HepG2 (cell line): ENCODE data around the gene ELOVL6. TPM values are rescaled to one million over a fixed set of nuclear protein-coding genes. Genes with fewer than 3 reads are reported as not detected.
A peak's percentile ranks its signal among the peaks of the same experiment; 100 is the strongest.

ENCODE experiments used
- ATAC-seq: fragments of 200-7000 bp; cut with Tn5 transposase; 3 replicates; pipeline ENCODE4 v1.9.1; 2020; ENCODE audit warnings: mild to moderate bottlenecking, moderate library complexity
- BruUV-seq: library from RNA; stranded (reverse); fragments of 400-500 nt; replicated peaks from 2 replicates; lab custom pipeline; 2021; lab: Mats Ljungman, UMichigan
- CTCF ChIA-PET: fragments of 300-600 bp; formaldehyde crosslinking; extraction: SDS; loops from one replicate; lab custom pipeline; 2021; ENCODE audit warnings: low total read pairs, inconsistent platforms, low intra/inter-chr PET ratio; lab: Yijun Ruan, JAX
- POLR2A ChIA-PET: fragments of 350-600 bp; sonication (Branson Sonifier 250); formaldehyde crosslinking; loops from one replicate; lab custom pipeline; 2020; ENCODE audit warnings: antibody characterized with exemption, inconsistent platforms; lab: Yijun Ruan, JAX
- DNase-seq: peaks from one replicate; pipeline ENCODE4 v3.0.0-alpha.2; 2015; ENCODE audit warnings: low spot score
- FAIRE-seq: peaks from 3 replicates; lab custom pipeline; 2011; peaks lifted over from hg19 to GRCh38; lab: Jason Lieb, UNC
- H2AFZ ChIP-seq: one replicate; pipeline ENCODE4 v1.6.1; 2011; ENCODE audit warnings: low read length, inconsistent platforms
- H3K27ac ChIP-seq: fragments of 300-600 bp; 3 replicates; pipeline ENCODE4 v1.8.0; 2011; ENCODE audit warnings: mixed run types, mild to moderate bottlenecking, mixed read lengths, low read length, inconsistent platforms; ENCODE audit not compliant: insufficient read depth; ENCODE audit errors: extremely low read length
- H3K27me3 ChIP-seq, 2 experiments: fragments of 200-600 bp in 1 of 2; 2 replicates in 1 of 2; 3 replicates in 1 of 2; pipeline versions ENCODE4 v1.6.0 to v1.8.0; 2011; ENCODE audit warnings: low read length in 2 of 2, mild to moderate bottlenecking in 2 of 2, moderate library complexity in 2 of 2, inconsistent platforms in 1 of 2; ENCODE audit not compliant: insufficient read depth in 2 of 2, control insufficient read depth in 1 of 2
- H3K36me3 ChIP-seq, 2 experiments: fragments of 200-600 bp in 1 of 2; replicated peaks in 1 of 2; 2 replicates in 1 of 2; 3 replicates in 1 of 2; pipeline versions ENCODE4 v1.5.1 to v1.8.0; 2011; ENCODE audit warnings: low read length in 2 of 2, inconsistent platforms in 1 of 2; ENCODE audit not compliant: insufficient read depth in 2 of 2, control insufficient read depth in 1 of 2
- H3K4me1 ChIP-seq: 2 replicates; pipeline ENCODE4 v1.5.1; 2012; ENCODE audit warnings: low read length, inconsistent platforms; ENCODE audit not compliant: insufficient read depth
- H3K4me2 ChIP-seq: 2 replicates; pipeline ENCODE4 v1.6.0; 2011; ENCODE audit warnings: low read depth, low read length, inconsistent platforms
- H3K4me3 ChIP-seq, 3 experiments: fragments of 200-600 bp in 1 of 3; sonication (generic), shearing (Covaris generic) in 1 of 3; replicated peaks in 1 of 3; 2 replicates each; pipeline ENCODE4 v1.5.1; 2011 to 2016; ENCODE audit warnings: low read length in 3 of 3, inconsistent platforms in 2 of 3, low read depth in 2 of 3, mild to moderate bottlenecking in 2 of 3, control low read depth in 1 of 3, mixed read lengths in 1 of 3; ENCODE audit not compliant: insufficient read depth in 1 of 3
- H3K79me2 ChIP-seq: one replicate; pipeline ENCODE4 v1.6.1; 2011; ENCODE audit warnings: low read length, inconsistent platforms; ENCODE audit not compliant: insufficient read depth
- H3K9ac ChIP-seq: 2 replicates; pipeline ENCODE4 v1.6.0; 2011; ENCODE audit warnings: mild to moderate bottlenecking, low read depth, low read length, inconsistent platforms; ENCODE audit not compliant: insufficient read depth
- H3K9me3 ChIP-seq: 2 replicates; pipeline ENCODE4 v1.5.1; 2012; ENCODE audit warnings: mild to moderate bottlenecking, low read length
- H4K20me1 ChIP-seq: 2 replicates; pipeline ENCODE4 v1.6.0; 2011; ENCODE audit warnings: inconsistent platforms, mild to moderate bottlenecking, low read length, moderate library complexity; ENCODE audit not compliant: insufficient read depth
- HNF1A ChIP-seq, 2 experiments: sonication (generic) in 1 of 2; formaldehyde crosslinking in 1 of 2; IDR thresholded peaks; 2 replicates each; pipeline versions ENCODE4 v1.4.0 to v1.6.1; 2016 to 2020; ENCODE audit warnings: borderline replicate concordance in 1 of 2, low read depth in 1 of 2, mild to moderate bottlenecking in 1 of 2, missing genetic modification reagents in 1 of 2
- HNRNPUL1 ChIP-seq: fragments of 200-400 bp; formaldehyde crosslinking; IDR thresholded peaks from 2 replicates; pipeline ENCODE4 v1.6.1; 2017; ENCODE audit warnings: low read depth, mild to moderate bottlenecking, low read length, moderate library complexity
- ZMYM4 ChIP-seq: sonication (generic); formaldehyde crosslinking; IDR thresholded peaks from 2 replicates; pipeline ENCODE4 v1.8.1; 2023; ENCODE audit warnings: mild to moderate bottlenecking, missing genetic modification reagents
- ZNF782 ChIP-seq: sonication (generic); formaldehyde crosslinking; IDR thresholded peaks from 2 replicates; pipeline ENCODE4 v1.4.0; 2020; ENCODE audit warnings: missing genetic modification reagents, mild to moderate bottlenecking, borderline replicate concordance
- WGBS: methylation state at CpG from one replicate; pipeline ENCODE4 v1.1.6; 2017; ENCODE audit warnings: low lambda C conversion rate; 5-methylcytosine and 5-hydroxymethylcytosine counted together
- in situ Hi-C: cut with HindIII; loops from 2 replicates; pipeline ENCODE4 v1.10.0; 2017; ENCODE audit warnings: low pct_unique_long_range_greater_than_20kb; ENCODE audit not compliant: extremely low pct_ligation_motif_present
- intact Hi-C: fragments of 100-400 bp; cut with micrococcal nuclease; formaldehyde crosslinking; loops from one replicate; pipeline ENCODE4 v1.10.0; 2022; ENCODE audit not compliant: unreplicated experiment
- polyA plus RNA-seq, 8 experiments: library from polyadenylated mRNA; depleted of rRNA in 3 of 8; stranded (reverse) in 7 of 8; unstranded in 1 of 8; fragments of >200 nt; fragmentation: Illumina TruSeq in 4 of 8; extraction: Trizol in 4 of 8; gene quantifications; 2 replicates each; pipeline versions ENCODE4 v1.2.1 to v1.2.3, GENCODE V29; 2011 to 2016; ENCODE audit warnings: low read depth in 4 of 8, missing spikeins in 1 of 8, mixed read lengths in 1 of 8; ENCODE audit not compliant: insufficient read depth in 1 of 8
- total RNA-seq, 5 experiments: library from RNA; depleted of rRNA; stranded (reverse); fragments of >200 nt; fragmentation: Illumina TruSeq; extraction: Trizol; gene quantifications; 2 replicates each; pipeline ENCODE4 v1.2.3, GENCODE V29; 2016; ENCODE audit warnings: low read depth in 1 of 5

Gene ELOVL6
- total and polyA plus RNA-seq, 2 of the 13 experiments (the other 11 are each of a cell fraction or from before 2014, with no cell fraction given): 14.1 to 23.2 TPM

GRCh38 chr4:110007217-110007616, 191.2 kb downstream of the ELOVL6 start:
- H2AFZ ChIP-seq: no peak overlapping the region
- no peaks in the 10 kb centered on the region for H3K27me3 ChIP-seq
- no peaks in the 10 kb centered on the region for H3K79me2 ChIP-seq
- DNase-seq (peak; percentile 13), ATAC-seq (peak; percentile 86), FAIRE-seq (no peak)
- no TSS peak for BruUV-seq
- H4K20me1 ChIP-seq: no peaks in the 10 kb centered on the region
- CTCF ChIA-PET: interaction anchor here (0.5 to 3.8 kb wide), 3 partner anchors 9 to 507 kb away, joined by 4 to 49 read pairs (median 5); no protein-coding TSS in a partner anchor
- peak overlapping the region; percentile 42; the same call in 1 of the 2 replicates for H3K4me2 ChIP-seq
- H3K9ac ChIP-seq: no peak overlapping the region
- H3K9me3 ChIP-seq: no peaks in the 10 kb centered on the region
- no peak for TF ChIP-seq ZNF782 (CRISPR knock-in tag)
- no peak for TF ChIP-seq HNF1A (IDR thresholded peaks at IDR 0.05; ENCODE audit: low read depth)
- 0 out of 2 replicates have a peak, but pooled peaks have one; percentile 40 for TF ChIP-seq HNF1A (CRISPR knock-in tag; IDR thresholded peaks at IDR 0.05; ENCODE audit: borderline replicate concordance)
- 0 out of 2 replicates have a peak, but pooled peaks have one; percentile 28 for TF ChIP-seq HNRNPUL1
- peak; percentile 15; the same call in 1 of the 2 replicates for TF ChIP-seq ZMYM4 (CRISPR knock-in tag)
- in situ Hi-C loops: loop anchor here (5.0 to 25.0 kb wide), 3 partner anchors 308 to 1630 kb away; no protein-coding TSS in a partner anchor
- no peak overlapping the region for H3K27ac ChIP-seq
- H3K4me1 ChIP-seq: peaks cover 29% of the 10 kb centered on the region
- 2% methylated on average over 3 of the region's 3 CpGs for WGBS
- intact Hi-C loops: loop anchor here (5.0 kb wide), 2 partner anchors 190 to 335 kb away; partner anchors contain the start of gene ELOVL6
- H3K36me3 ChIP-seq: no peaks in the 10 kb centered on the region
- POLR2A ChIA-PET: no interaction called here
- no peak overlapping the region for H3K4me3 ChIP-seq
